ENCODE results near the gene NSDHL. TPM values are rescaled to one million over a fixed set of nuclear protein-coding genes. Genes with fewer than 3 reads are reported as not detected.

The NSDHL gene
- polyA plus RNA-seq, 4 donors: 20.1 to 33.7 (median 27.5) TPM

DNA sequence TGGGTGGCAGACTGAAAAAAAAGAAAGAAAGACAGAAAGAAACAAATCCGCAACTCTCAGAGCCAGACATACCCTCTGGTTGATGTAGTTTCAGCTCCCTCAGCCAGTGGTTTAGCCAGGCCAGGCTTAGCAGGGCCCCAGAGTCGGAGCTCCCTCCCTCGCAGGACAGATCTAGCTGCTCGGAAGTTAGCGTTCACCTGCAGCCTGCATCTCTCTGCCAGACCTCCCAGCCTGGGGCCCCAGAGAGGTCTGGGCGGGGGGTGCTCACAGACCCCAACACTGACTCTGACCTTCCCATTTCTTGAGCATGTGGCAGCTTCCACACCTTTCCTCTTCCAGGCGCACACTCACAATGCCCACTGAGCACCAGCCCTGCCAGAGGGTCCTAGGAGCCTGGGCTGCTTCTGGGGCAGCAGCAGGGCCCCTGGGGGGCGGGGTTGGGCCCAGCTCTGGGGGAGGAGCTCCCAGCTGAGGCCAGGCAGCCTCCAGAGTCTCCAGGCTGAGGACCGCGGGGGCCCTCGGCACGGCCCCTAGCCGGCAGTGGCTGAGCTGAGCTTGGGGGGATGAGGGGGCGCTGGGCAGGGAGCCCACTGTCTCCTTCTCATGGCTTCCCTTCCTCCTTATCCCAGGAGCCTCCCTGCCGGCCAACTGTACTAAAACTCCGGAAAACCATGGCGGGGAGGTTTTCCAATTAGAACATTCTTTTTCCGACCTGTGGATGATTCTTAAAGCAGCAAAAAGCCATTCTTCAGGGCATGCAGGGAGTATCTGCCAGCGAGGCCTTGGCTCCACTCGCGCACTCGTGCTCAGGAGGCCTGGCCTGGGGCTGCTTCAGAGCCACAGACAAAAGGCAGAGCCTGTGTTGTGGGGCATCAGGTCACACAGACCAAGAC, 62.4 kb downstream of the NSDHL start:
- no peak for DNase-seq (ENCODE audit: low read depth in 4 of 4, low spot score in 3 of 4)

DNA sequence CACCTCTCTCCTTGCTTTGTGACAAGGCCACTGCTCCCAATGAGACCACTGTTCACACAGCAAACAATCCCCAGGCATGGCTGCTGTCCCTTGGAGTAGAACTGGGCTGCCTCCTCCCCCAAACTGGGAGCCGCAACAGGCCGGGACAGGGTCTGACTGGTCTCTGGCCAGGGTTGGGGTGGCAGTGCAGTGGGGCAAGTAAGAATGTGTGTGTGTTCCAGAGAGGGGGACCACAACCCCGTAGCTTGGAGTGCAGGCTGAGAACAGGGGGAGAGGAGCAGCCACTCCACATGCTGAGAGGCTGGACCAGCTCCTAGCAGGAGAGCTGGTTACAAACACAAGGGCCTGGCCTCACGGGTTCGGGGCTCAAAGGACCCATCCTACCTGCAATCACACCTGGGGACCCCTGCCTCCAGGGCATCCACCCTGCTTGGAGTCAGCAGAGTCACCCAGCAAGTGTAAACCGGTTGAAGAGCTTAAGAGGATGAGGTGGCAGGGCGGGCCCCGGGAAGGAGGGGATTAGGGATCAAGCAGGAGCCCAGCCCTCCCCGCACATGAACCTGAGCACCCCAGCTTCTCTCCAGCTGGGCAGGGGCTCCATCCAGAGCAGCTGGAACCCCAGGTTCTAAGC, 63.2 kb downstream of the NSDHL start:
- no peak for DNase-seq (ENCODE audit: low read depth in 4 of 4, low spot score in 3 of 4)

GRCh38 chrX:152895121-152895520, 64.3 kb downstream of the NSDHL start:
- no peak for DNase-seq (ENCODE audit: low read depth in 4 of 4, low spot score in 3 of 4)

DNA sequence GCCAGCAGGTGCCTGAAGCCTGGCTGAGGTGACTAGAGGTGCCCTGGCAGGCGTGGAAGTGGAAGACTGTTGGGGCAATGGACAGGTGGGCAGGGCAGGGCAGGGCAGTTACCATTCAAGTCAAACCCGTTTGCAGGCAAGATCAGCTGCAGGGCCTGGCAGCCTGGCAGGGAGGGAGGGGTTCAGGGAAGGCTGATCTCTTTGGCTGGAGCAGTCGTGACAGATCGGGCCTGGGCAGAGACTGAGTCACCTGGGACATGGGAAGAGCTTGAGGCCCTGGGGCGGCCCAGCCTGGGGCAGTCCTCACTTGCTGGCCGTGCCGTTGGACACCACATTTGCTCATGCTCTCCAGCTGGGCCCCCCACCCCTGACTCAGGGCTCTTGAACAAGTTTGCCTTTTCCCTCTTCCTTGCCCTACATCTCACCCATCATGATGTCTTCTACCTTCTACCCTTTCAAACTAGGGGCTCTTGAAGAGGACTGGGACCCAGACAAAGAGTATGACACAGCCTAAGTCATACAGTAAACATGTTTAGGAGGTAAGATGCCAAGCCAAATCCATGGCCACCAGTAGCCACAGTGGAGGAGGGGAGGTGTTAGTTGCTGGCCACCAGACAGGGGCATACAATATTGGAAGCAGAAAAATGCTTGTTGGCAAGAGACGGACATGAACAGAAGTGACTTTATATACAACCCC, 65.0 kb downstream of the NSDHL start:
- DNase-seq (ENCODE audit: low read depth in 4 of 4, low spot score in 3 of 4): no peak

DNA sequence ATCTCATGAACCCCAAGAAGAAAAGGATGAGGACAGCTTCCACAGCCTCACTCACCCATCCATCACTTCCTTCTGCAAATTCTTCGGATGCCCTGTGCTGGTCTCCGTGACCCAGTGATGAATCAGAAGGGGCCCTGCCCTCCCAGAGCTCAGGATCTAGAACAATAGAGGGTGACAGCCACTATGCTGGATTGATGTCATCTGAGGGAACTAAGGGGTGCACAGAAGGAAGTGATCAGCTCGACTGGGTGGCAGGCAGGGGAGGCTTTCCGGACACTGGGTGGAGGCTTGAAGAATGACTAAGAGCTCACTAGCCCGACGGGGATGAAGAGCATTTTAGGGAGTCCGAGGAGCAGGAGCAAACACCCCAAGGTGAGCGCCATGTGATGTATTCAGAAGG, 65.6 kb downstream of the NSDHL start:
- no peak for DNase-seq (ENCODE audit: low read depth in 4 of 4, low spot score in 3 of 4)

DNA sequence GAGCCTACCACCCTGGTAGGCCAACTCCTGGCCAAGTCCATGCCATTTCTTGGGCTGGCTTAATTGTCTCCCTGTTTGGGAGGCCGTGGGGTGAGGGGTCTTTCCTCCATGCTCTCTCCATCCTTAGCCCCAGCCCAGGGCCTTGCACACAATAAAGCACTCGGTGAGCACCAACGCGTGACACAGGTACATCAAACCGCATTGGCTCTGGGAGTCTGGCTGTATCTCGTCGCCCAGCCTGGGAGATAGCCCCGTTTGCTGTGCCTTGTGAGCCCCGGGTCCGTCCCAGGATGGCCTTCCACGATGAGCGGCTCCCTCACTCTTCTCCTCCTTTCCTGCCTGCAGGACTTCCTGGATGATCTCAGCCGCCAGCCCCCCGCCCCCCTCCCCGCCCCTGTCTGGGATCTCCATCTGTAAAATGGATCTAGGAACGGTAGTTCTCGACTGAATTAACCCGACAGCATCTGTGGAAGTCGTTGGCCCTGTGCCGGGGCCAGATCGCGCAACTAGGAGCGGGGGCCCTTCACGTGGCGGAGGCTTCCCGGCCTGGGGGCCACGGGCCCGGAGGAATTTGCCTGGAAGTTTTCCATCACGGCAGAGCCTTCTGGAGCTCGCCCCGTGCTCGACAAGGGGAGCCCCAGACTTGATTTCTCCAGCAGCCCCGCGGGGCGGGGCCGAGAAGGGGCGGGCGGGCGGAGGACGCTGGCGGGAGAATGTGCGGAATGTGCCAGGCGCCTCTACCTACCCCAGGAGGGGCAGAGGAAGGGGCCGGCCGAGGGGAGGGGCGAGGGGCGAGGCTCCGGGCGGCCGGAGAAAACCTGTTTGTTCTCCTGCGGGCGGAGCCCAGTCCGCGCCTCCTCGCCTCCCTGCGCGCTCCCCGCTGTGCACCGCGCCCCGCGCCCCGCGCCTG, 66.6 kb downstream of the NSDHL start, which contains the start of gene ZNF185:
ZNF185 (plus strand) TSS at position 846 of the 910 bp plus-strand sequence. CDS start 16,423 bp downstream, outside the sequence.
- peak in 1 of 4 donors; percentile 18 for DNase-seq (ENCODE audit: low read depth in 4 of 4, low spot score in 3 of 4)

DNA sequence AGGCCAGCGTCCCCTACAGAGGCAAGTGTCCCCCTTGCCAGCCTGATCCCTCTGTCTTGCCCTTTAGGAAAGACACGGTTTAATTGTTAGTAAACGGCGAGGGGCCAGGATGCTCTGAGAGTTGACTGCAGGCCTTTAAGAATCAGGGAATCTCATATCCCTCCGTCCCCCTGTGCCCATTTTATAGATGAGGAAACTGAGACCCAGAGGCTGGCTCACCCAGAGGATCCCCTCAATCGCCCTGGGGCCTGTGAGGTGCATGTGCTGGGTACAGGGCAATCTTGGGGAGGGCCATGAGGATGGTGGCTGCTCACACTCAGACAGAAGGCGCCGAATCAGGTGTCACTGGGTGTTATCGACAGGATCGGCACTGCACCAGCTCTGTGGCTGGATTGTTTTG, 67.6 kb downstream of the NSDHL start:
- no peak for DNase-seq (ENCODE audit: low read depth in 4 of 4, low spot score in 3 of 4)

- no peak for DNase-seq (ENCODE audit: low read depth in 4 of 4, low spot score in 3 of 4)
Observed at GRCh38 chrX:152899111-152899873, 68.4 kb downstream of the NSDHL start.

- no peak for DNase-seq (ENCODE audit: low read depth in 4 of 4, low spot score in 3 of 4)
Observed at GRCh38 chrX:152899874-152900719, 69.2 kb downstream of the NSDHL start.

GRCh38 chrX:152900937-152901445, 70.1 kb downstream of the NSDHL start:
- no peak for DNase-seq (ENCODE audit: low read depth in 4 of 4, low spot score in 3 of 4)

GRCh38 chrX:152901816-152902501, 71.1 kb downstream of the NSDHL start:
- no peak for DNase-seq (ENCODE audit: low read depth in 4 of 4, low spot score in 3 of 4)

- no peak for DNase-seq (ENCODE audit: low read depth in 4 of 4, low spot score in 3 of 4)
Observed at GRCh38 chrX:152902502-152902820, 71.6 kb downstream of the NSDHL start.

- no peak for DNase-seq (ENCODE audit: low read depth in 4 of 4, low spot score in 3 of 4)
Observed at GRCh38 chrX:152903589-152903988, 72.7 kb downstream of the NSDHL start.

DNA sequence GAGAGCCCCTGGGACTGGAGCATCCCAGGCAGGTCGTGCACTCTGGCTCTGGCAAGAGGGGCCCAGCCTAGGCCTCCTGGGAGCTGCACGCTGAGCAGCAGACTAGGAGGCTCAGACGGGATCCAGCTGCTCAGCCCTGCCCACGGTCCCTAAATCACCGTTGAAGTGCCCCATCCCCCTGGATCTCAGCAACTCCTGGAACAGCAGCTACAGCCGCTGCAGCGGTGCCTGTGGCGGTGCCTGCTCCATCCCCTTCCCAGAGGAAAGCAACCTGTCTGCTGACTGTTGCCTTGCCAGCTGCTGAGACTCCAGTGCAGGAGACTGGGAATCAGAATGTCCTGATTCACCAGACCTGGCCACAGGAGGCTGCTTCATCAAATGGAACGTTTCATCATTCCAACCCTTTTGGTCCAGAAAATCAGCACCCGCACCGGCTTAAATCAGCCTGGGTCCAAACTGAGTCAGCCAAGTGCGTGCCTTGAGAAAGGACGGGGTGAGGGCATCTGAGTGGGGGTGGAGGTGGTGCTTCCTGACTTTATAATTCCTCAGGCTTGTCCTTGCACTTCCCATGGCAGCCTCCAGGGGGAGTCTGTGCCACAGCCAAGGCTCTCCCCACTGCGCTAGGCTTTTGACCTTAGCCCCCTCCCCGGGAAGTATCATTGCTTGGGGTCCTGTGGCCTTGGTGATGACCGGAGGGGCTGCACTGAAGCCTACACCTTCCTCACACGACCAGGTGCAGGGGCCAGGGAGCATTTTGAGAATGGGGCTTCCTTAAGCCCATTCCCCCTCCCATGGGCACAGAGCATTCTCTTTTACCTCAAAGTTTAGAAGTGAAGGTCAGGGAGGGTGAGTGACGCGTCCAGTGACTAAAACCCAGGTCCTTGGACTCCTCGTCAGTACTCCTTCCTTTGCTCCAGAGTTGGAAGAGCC, 73.6 kb downstream of the NSDHL start:
- no peak for DNase-seq (ENCODE audit: low read depth in 4 of 4, low spot score in 3 of 4)

- no peak for DNase-seq (ENCODE audit: low read depth in 4 of 4, low spot score in 3 of 4)
Observed at GRCh38 chrX:152905081-152905420, 74.2 kb downstream of the NSDHL start.

DNA sequence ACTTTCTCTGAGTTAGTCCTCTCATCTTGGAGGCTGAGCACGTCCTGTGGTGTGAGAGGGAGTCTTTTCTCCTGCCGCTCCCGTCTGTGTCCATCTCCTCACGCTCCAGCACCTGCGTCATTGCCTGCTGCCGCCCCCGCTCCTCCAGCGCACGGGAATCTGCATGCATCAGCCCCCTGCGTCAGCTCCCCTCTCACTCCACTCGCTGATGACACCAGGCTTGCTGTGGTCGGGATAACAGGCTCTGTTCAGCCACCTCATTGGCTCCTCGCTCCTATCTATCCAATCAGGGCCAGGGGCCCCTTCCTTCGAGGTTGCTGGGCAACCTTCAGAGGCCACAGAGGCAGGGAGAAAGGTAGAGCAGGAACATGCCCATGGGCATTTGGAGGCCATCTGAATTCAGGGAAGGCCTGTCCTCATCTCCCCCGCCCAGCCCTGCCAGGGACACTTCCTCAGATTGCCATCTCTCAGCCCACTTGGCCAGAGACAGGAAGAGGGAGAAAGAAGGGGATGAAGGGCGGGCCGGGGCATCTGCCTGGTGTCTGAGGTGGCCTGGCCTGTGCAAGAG, 76.3 kb downstream of the NSDHL start:
- no peak for DNase-seq (ENCODE audit: low read depth in 4 of 4, low spot score in 3 of 4)

DNA sequence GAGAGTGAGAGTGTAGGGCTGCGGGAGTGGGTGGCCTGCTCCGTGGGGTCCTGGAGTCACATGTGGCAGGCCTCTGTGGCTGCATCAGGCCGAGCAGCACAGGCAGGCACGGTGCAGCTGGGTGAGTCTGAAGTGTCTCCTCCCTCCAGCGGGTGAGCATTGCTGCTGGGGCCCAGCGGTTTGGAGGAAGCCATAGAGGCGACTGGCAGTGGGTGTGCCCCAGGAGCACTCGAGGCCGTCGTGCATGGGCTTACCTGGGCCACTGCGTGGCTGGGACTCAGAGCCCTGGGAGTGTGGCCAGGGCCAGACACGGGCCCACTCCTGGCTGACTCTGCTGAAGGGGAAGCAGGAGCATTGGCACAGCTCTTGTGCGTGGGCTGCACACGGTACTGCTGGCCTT, 77.6 kb downstream of the NSDHL start:
- no peak for DNase-seq (ENCODE audit: low read depth in 4 of 4, low spot score in 3 of 4)

Data from left renal pelvis (tissue), 4 donors.